ENCODE data around the gene DSG3.

DSG3 gene

DNA sequence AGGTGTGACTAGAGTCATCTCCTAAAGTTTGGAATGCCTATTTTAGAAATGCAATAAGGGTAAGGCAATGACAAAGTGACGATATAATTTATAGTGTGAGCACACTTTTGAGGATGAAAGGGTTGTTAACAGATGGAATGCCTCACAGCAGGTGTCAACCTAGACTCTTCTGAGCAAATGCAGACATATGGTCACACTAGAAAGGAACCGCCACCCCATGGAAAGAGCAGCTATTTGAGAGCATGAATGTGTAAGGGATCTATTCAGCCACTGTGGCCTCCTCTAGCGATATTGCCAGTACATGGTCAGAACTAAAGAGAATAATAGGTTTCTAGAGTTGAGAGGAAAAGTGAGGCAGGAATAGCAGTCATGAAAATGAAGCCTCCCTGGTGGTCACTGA, 68.9 kb downstream of the DSG3 start:
- no peak for DNase-seq (ENCODE audit: low spot score)

DNA sequence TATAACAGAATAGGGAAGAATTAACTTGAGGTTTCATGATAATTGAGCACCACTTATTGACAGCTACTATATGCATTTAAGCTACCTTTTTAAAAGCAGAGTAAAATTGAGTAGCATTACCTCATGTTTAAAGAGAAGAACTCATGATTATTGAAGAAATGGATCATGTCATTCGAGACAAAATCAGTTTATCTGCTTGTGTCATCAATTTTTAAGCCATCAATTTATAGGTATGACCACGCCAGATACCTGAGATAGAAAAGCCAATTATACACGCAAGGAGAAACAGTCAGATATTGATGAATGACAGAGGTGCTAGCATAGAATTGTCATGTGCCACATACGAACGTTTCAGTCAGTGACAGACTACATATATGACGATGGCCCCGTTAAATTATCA, 78.8 kb downstream of the DSG3 start:
- DNase-seq (ENCODE audit: low spot score), result no peak

All from left forelimb (tissue), 1 donor.